Gastroesophageal sphincter (tissue), 3 donors: ENCODE measurements around the gene AAK1.

ENCODE experiments used
- EP300 ChIP-seq: sonication (generic); formaldehyde crosslinking; IDR thresholded peaks from one replicate; pipeline ENCODE4 v1.6.1; 2017; ENCODE audit warnings: antibody characterized with exemption, mild to moderate bottlenecking
- POLR2A ChIP-seq, 2 donors: fragments of 450-650 bp; IDR thresholded peaks; one replicate each; pipeline ENCODE4 v1.6.1; 2017; ENCODE audit warnings: antibody characterized with exemption in 2 of 2, mild to moderate bottlenecking in 2 of 2, moderate library complexity in 1 of 2
- POLR2AphosphoS5 ChIP-seq: sonication (generic); formaldehyde crosslinking; IDR thresholded peaks from one replicate; pipeline ENCODE4 v1.6.1; 2017; ENCODE audit warnings: antibody characterized with exemption
- TF ChIP-seq, protein P1 (sequence below), 4 experiments: fragments of 200-600 bp in 2 of 4; fragments of 450-650 bp in 2 of 4; sonication (generic) in 1 of 4; IDR thresholded peaks; one replicate each; pipeline ENCODE4 v1.5.1; 2017 to 2019; ENCODE audit warnings: antibody characterized with exemption in 4 of 4, mild to moderate bottlenecking in 2 of 4, moderate library complexity in 2 of 4

DNA sequence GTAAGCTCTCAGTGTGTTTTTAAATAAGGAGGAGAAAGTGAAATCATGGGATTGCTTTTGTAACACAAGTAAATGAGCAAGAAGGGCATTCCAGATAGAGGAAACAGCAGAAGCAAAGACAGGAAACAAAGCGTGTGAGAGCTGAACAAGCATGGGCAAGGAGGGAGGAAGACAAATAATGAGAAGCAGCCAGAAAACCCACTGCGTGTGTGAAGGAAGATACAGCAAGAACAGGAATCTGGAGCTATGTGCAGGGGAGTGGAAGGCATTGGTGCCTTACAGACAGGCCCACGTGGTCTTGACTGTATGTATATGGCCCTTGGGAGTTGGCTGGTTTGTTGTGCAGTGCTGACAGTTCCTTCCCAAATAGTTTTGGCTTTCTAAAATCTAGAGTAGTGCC lies 88.6 kb downstream of the AAK1 start:
- TF ChIP-seq POLR2A (IDR thresholded peaks at IDR 0.05), result no peak
- TF ChIP-seq, protein P1, sequence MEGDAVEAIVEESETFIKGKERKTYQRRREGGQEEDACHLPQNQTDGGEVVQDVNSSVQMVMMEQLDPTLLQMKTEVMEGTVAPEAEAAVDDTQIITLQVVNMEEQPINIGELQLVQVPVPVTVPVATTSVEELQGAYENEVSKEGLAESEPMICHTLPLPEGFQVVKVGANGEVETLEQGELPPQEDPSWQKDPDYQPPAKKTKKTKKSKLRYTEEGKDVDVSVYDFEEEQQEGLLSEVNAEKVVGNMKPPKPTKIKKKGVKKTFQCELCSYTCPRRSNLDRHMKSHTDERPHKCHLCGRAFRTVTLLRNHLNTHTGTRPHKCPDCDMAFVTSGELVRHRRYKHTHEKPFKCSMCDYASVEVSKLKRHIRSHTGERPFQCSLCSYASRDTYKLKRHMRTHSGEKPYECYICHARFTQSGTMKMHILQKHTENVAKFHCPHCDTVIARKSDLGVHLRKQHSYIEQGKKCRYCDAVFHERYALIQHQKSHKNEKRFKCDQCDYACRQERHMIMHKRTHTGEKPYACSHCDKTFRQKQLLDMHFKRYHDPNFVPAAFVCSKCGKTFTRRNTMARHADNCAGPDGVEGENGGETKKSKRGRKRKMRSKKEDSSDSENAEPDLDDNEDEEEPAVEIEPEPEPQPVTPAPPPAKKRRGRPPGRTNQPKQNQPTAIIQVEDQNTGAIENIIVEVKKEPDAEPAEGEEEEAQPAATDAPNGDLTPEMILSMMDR (IDR thresholded peaks at IDR 0.05), result no peak
- TF ChIP-seq POLR2AphosphoS5, result no peak
- TF ChIP-seq EP300, result no peak
